ENCODE data around the gene RABL6. TPM values are rescaled to one million over a fixed set of nuclear protein-coding genes. Genes with fewer than 3 reads are reported as not detected.
A peak's percentile ranks its signal among the peaks of the same experiment; 100 is the strongest.
"Not testable (repeated sequence)": the region's sequence is repeated elsewhere in the genome, so short reads cannot be mapped to it uniquely, and the experiment has no call there.

RABL6 gene
- polyA plus RNA-seq, 4 donors, result 56.6 to 76.5 (median 64.3) TPM

GRCh38 chr9:136793086-136793946 lies 14.4 kb upstream of the RABL6 start:
- DNase-seq (ENCODE audit: low read depth in 4 of 4, low spot score in 3 of 4), result no peak

GRCh38 chr9:136794281-136794999 lies 13.3 kb upstream of the RABL6 start:
- no peak for DNase-seq (ENCODE audit: low read depth in 4 of 4, low spot score in 3 of 4)

DNA sequence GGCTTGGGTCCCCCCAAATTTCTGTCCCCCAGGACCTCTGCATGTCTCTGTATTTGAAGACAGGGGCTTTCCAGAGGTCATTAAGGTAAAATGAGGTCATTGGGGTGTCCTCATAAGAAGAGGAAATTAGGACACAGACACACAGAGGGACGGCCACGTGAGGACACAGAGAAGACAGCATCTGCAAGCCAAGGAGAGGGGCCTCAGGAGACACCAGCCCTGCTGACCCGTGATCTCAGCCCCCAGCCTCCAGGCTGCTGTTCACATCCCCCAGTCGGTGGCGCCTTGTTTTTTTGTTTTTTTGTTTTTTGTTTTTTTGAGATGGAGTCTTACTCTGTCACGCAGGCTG lies 12.8 kb upstream of the RABL6 start:
- DNase-seq (ENCODE audit: low read depth in 4 of 4, low spot score in 3 of 4), result no peak

DNA sequence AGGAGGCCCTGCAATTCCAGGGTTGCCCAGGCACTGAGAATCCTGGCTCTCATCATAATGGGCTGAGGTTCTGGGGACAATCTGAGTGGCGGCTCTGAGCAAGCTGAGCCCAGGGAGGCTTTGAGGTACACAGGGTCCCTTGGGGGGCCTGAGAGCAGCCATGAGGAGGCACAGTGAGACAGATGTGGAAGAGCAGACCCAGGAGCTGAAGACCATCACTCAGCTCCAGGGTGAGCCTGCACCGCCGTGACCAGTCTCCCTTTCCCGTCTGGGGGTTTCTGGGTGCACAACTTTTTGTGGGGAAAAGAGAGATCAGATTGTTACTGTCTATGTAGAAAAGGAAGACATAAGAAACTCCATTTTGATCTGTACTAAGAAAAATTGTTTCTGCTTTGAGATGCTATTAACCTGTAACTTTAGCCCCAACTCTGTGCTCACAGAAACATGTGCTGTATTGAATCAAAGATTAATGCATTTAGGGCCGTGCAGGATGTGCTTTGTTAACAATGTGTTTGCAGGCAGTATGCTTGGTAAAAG lies 11.4 kb upstream of the RABL6 start, which contains the start of gene CCDC183:
CCDC183 (plus strand) TSS at position 101 of the 537 bp plus-strand sequence; CDS start at position 161, 60 bp downstream.
- no peak for DNase-seq (ENCODE audit: low read depth in 4 of 4, low spot score in 3 of 4)

DNA sequence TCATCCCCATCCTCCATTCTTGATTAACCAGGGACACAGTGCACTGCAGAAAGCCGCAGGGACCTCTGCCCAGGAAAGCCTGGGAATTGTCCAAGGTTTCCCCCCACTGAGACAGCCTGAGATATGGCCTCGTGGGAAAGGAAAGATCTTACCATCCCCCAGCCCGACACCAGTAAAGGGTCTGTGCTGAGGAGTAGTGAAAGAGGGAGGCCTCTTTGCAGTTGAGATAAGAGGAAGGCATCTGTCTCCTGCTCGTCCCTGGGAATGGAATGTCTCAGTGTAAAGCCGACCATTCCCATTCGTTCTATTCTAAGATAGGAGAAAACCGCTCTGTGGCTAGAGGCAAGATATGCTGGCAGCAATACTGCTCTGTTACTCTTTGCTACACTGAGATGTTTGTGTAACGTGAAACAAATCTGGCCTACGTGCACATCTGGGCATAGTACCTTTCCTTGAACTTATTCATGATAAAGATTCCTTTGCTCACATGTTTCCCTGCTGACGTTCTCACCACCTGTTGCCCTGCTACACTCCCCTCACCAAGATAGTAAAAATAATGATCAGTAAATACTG lies 10.9 kb upstream of the RABL6 start:
- not testable (repeated sequence) for DNase-seq (ENCODE audit: low read depth in 4 of 4, low spot score in 3 of 4)

DNA sequence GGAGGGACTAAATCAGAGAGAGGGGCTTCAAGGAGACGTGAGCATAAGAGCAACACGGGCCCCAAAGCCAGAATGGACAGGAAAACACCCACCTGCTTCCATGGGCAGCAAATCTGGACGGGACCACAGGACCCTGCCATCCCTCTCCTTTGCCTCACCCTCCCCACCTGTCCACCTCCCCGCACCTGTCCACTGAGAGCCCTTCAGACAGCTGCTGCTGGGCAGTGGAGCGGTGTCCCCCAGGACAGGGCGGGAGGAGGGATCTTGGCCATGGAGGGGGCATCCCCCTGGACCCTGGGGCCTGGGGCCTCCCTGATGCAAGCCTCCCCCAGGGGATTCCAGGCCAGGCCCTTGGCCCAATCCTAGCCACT lies 9.1 kb upstream of the RABL6 start:
- DNase-seq (ENCODE audit: low read depth in 4 of 4, low spot score in 3 of 4), result no peak

DNA sequence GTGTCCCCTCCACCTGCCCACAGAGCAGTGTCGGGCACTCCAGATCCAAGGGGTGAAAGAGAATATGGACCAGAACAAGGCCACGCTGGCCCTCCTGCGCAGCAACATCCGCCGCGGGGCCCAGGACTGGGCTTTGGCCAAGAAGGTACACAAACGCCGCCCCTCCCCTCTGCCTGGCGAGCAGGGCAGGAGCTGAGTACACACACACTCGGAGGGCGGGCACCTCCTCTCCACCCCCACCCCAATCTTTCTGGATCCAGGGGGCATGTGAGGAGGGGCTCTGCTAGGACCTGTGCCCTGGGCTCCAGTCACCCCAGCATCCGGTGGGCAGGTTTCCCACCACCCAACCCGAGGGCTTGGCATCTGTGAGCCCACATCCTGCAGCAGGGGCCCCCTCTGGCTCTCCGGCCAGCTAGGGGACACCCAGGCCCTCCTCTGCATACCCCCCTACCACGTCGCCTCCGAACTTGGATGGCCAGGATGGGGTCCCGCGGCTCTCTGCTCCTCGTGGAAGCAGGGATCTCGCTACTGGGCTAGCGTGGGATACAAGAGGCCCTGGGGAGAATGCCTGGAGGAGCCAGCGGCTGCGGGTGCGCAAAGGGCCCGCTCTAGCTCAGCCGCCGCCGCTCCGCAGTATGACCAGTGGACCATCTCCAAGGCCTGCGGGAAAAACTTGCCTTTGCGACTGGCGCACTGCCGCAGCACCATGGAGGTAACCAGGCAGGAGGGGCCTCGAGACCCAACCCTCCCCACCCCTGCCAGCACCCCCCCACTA lies 8.5 kb upstream of the RABL6 start:
- no peak for DNase-seq (ENCODE audit: low read depth in 4 of 4, low spot score in 3 of 4)

GRCh38 chr9:136799854-136800657 lies 7.7 kb upstream of the RABL6 start:
- DNase-seq (ENCODE audit: low read depth in 4 of 4, low spot score in 3 of 4), result peak in 3 of 4 donors; percentile 74 to 80 (median 80)

- no peak for DNase-seq (ENCODE audit: low read depth in 4 of 4, low spot score in 3 of 4)
Measured at GRCh38 chr9:136802321-136802720, 5.4 kb upstream of the RABL6 start.

DNA sequence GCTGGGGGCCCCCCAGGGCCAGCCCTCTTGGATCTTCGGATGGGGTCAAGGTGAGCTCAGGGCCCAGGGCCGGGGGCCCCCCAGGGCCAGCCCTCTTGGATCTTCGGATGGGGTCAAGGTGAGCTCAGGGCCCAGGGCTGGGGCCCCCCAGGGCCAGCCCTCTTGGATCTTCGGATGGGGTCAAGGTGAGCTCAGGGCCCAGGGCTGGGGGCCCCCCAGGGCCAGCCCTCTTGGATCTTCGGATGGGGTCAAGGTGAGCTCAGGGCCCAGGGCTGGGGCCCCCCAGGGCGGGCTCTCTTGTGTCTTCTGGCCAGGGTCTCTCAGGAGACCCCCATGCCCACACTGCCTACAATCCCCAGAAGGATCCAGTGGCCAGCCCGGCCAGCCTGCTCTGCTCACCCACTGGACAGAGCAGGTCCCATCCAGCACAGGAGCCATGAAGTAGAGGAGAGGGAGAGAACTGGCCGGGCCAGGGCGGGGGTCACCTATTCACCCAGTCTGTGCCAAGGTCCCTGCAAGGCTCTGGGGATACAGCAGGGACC lies 4.7 kb upstream of the RABL6 start:
- not testable (repeated sequence) for DNase-seq (ENCODE audit: low read depth in 4 of 4, low spot score in 3 of 4)

GRCh38 chr9:136803551-136804508 lies 3.9 kb upstream of the RABL6 start:
- no peak for DNase-seq (ENCODE audit: low read depth in 4 of 4, low spot score in 3 of 4)

GRCh38 chr9:136804509-136805206 lies 3.1 kb upstream of the RABL6 start:
- DNase-seq (ENCODE audit: low read depth in 4 of 4, low spot score in 3 of 4), result no peak

DNA sequence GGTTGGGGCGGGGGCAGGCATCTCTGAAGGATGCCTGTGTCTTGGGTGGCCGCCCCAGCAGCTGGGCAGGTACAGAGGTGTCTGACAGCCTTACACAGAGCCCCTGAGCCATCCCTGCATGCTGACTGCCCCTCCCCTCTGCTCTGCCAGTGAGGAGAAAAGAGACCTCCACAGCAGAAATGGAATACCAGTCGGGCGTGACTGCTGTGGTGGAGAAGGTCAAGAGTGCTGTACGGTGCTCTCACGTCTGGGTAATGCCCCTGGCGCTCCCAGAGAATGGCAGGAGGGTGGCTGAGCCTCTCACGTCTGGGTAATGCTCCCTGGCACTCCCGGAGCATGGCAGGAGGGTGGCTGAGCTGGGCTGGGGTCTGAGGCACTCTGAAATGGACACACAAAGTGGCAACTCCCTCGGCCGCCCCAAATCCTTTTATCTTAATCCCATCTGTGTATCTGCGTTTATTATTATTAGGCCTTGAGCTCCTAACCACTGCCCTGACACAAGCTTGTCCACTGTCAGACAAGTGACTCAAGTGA lies 2.5 kb upstream of the RABL6 start:
- DNase-seq (ENCODE audit: low read depth in 4 of 4, low spot score in 3 of 4), result no peak

GRCh38 chr9:136806067-136806466 lies 1.7 kb upstream of the RABL6 start:
- no peak for DNase-seq (ENCODE audit: low read depth in 4 of 4, low spot score in 3 of 4)

DNA sequence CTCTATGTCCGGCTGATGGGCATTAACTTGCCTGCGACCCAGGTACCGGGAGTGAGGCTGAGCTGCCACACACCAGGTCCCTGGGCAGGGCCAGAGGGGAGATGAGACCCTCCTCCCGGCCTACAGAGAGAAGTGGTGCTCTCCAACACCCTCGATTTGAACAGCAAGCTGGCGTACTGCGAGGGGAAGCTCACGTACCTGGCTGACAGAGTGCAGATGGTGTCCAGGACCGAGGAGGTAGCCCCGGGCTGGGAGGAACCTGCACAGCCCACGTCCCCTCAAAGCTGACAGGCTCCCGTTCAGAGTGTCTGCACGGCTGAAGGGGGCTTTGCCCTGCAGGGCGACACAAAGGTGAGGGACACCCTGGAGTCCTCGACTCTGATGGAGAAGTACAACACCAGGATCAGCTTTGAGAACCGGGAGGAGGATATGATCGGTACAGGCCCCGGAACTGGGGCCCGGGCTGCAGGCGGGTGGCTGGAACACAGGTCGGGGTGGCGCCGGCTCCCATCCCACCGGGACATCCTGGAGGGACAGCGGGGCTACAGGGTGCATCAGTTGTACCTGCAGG lies 1.0 kb upstream of the RABL6 start:
- no peak for DNase-seq (ENCODE audit: low read depth in 4 of 4, low spot score in 3 of 4)

- DNase-seq (ENCODE audit: low read depth in 4 of 4, low spot score in 3 of 4), result no peak
Measured at GRCh38 chr9:136808075-136808805, 492 bp downstream of the RABL6 start.
